MCF 10A (cell line): ENCODE results near the gene PNPLA3. TPM values are rescaled to one million over a fixed set of nuclear protein-coding genes. Genes with fewer than 3 reads are reported as not detected.

Source experiments
- BruUV-seq: library from RNA; stranded (reverse); fragments of 400-500 nt; replicated peaks from 2 replicates; lab custom pipeline; 2021; lab: Mats Ljungman, UMichigan
- CTCF ChIA-PET: fragments of 300-600 bp; sonication (Branson Sonifier 250); formaldehyde crosslinking; extraction: SDS; loops from one replicate; lab custom pipeline; 2021; ENCODE audit warnings: antibody characterized with exemption, inconsistent platforms; lab: Yijun Ruan, JAX
- POLR2A ChIA-PET: fragments of 300-600, 350-650 bp; sonication (Branson Sonifier 250); formaldehyde crosslinking; extraction: SDS; loops from one replicate; lab custom pipeline; 2020; ENCODE audit warnings: antibody characterized with exemption, inconsistent platforms; lab: Yijun Ruan, JAX
- DNase-seq: peaks from one replicate; pipeline ENCODE4 v3.0.0-alpha.2; 2018; ENCODE audit not compliant: unreplicated experiment
- H3K27ac Mint-ChIP-seq: one replicate; pipeline ENCODE4 v1.8.0; 2022; ENCODE audit warnings: mild to moderate bottlenecking, low read depth, mixed read lengths; ENCODE audit not compliant: unreplicated experiment
- H3K27me3 Mint-ChIP-seq: one replicate; pipeline ENCODE4 v1.8.0; 2022; ENCODE audit warnings: mixed read lengths; ENCODE audit not compliant: insufficient read depth, unreplicated experiment
- H3K36me3 Mint-ChIP-seq: one replicate; pipeline ENCODE4 v1.8.0; 2022; ENCODE audit warnings: mild to moderate bottlenecking, moderate library complexity, mixed read lengths; ENCODE audit not compliant: insufficient read depth, unreplicated experiment
- H3K4me1 Mint-ChIP-seq: one replicate; pipeline ENCODE4 v1.8.0; 2022; ENCODE audit warnings: mixed read lengths; ENCODE audit not compliant: insufficient read depth, unreplicated experiment
- H3K4me3 Mint-ChIP-seq: one replicate; pipeline ENCODE4 v1.8.0; 2022; ENCODE audit warnings: mild to moderate bottlenecking, moderate library complexity, mixed read lengths; ENCODE audit not compliant: unreplicated experiment
- H3K9me3 Mint-ChIP-seq: one replicate; pipeline ENCODE4 v1.8.0; 2022; ENCODE audit warnings: mixed read lengths; ENCODE audit not compliant: unreplicated experiment
- CTCF ChIP-seq: fragments of 200-600 bp; IDR thresholded peaks from one replicate; pipeline ENCODE4 v1.8.0; 2022; ENCODE audit warnings: antibody characterized with exemption, mild to moderate bottlenecking; ENCODE audit not compliant: unreplicated experiment
- intact Hi-C: fragments of 100-400 bp; cut with micrococcal nuclease; formaldehyde crosslinking; loops from 2 replicates; pipeline ENCODE4 v1.14.1; 2022
- total RNA-seq: library from RNA; stranded (reverse); gene quantifications from 2 replicates; pipeline ENCODE4 v1.2.3, GENCODE V29; 2022

Gene PNPLA3
- total RNA-seq, 1 experiment from 2014 or later = 4.2 TPM

GRCh38 chr22:43881091-43882061 is 42.2 kb upstream of the PNPLA3 start:
- BruUV-seq = no TSS peak
- Mint-ChIP-seq H3K4me3 (no peak overlapping the region), H3K27me3 (peaks cover 35% of the 10 kb centered on the region), H3K27ac (no peak overlapping the region), H3K4me1 (no peaks in the 10 kb centered on the region), H3K9me3 (no peaks in the 10 kb centered on the region), H3K36me3 (no peaks in the 10 kb centered on the region)
- CTCF ChIA-PET = interaction anchor here (1.0 to 3.8 kb wide), 4 partner anchors 14 to 64 kb away, joined by 3 to 38 read pairs (median 12); no protein-coding TSS in a partner anchor
- intact Hi-C loops = loop anchor here (5.0 kb wide), 1 partner anchor 746 kb away; no protein-coding TSS in a partner anchor
- DNase-seq = no peak
- POLR2A ChIA-PET = no interaction called here
- no peak for TF ChIP-seq CTCF

DNA sequence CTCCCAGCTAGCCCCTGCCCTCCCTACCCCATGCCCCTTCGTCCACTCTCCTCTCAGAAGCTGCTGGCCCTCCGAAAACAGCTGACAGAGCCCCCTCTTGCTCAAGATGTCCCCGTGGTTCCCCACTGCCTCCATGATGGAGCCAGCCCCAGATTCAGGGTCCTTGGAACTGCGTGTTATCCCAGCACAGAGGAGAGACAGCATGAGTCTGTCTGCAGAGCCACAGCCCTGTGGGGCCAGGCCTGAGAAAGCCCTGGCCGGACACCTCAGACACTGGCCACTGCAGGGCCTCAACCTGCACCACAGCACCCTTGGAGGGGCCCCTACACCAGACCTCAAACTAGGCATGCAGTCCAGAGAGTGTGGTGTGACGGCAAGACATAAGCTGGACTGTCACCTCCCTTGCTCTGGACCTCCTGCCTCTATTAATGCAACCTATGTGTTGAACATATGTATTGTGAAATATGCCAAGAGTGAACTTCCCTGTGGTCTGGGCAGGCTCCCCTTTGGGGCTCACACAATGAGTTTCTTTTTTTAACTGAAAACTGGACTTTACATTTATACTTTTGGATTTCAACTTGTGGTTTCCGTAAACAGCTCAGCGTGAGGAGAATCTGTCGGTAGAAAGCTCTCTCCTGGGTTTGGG is 41.4 kb upstream of the PNPLA3 start:
- no peak for TF ChIP-seq CTCF
- intact Hi-C loops = loop anchor here (5.0 kb wide), 1 partner anchor 745 kb away; no protein-coding TSS in a partner anchor
- no peak for DNase-seq
- Mint-ChIP-seq H3K4me3 (no peak overlapping the region), H3K9me3 (no peaks in the 10 kb centered on the region), H3K36me3 (peaks cover 4% of the 10 kb centered on the region), H3K27ac (no peak overlapping the region), H3K4me1 (no peaks in the 10 kb centered on the region), H3K27me3 (peaks cover 35% of the 10 kb centered on the region)
- POLR2A ChIA-PET = no interaction called here
- BruUV-seq = no TSS peak
- CTCF ChIA-PET = interaction anchor here (0.6 to 3.8 kb wide), 11 partner anchors 8 to 485 kb away, joined by 3 to 38 read pairs (median 4); no protein-coding TSS in a partner anchor

DNA sequence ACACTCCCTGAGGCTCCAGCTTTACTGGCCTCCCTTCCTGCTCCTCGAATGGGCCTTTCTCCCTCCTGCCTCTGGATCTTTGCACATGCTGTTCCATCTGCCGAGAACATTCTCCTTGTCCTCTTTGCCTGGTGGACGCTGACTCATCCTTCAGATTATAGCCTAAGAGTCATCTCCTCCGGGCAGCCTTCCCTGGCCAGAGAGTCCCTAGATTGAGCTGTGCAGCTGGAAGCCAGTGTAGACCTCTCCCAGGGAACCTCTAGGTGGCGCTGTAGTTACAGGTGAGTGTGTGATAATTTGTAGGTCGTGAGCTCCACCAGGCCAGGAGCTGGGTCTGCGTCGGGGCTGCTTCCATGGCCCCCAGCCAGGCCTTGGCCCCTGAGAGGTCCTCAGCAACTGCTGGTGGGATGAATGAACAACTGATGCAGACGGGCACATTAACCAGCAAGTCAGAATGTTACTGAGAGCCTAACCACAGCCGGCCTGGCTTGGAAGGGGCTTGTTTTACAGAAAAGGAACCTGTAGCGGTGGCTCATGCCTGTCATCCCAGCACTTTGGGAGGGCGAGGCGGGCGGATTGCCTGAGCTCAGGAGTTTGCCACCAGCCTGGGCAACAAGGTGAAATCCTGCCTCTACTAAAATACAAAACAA is 40.5 kb upstream of the PNPLA3 start:
- Mint-ChIP-seq H3K4me1 (no peaks in the 10 kb centered on the region), H3K27me3 (peaks cover 35% of the 10 kb centered on the region), H3K27ac (no peak overlapping the region), H3K36me3 (peaks cover 6% of the 10 kb centered on the region), H3K9me3 (no peaks in the 10 kb centered on the region), H3K4me3 (no peak overlapping the region)
- ChIA-PET CTCF (interaction anchor here (0.6 to 3.8 kb wide), 16 partner anchors 9 to 744 kb away, joined by 3 to 38 read pairs (median 4); no protein-coding TSS in a partner anchor), POLR2A (no interaction called here)
- peak; percentile 62 for TF ChIP-seq CTCF
- peak; percentile 90 for DNase-seq
- intact Hi-C loops = loop anchor here (1.0 to 5.0 kb wide), 2 partner anchors 63 to 744 kb away; no protein-coding TSS in a partner anchor
- no TSS peak for BruUV-seq
